Measurements from ENCODE around the gene PDHB.

DNA sequence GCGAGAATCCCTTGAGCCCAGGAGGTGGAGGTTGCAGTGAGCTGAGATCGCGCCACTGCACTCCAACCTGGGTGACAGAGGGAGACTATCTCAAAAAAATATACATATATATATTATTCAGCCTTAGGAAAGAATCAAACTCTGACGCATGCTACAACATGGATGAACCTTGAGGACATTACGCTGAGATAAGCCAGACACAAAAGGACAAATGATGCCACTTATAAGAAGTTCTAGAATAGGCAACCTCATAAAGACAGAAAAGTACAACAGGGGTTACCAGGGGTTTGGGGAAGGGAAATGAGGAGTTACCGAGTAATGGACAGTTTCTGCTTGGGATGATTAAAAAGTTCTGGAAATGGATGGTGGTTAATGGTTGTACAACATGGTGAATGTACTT lies 727 bp downstream of the PDHB start:
- TF ChIP-seq CTCF (IDR thresholded peaks at IDR 0.05) (no peak), POLR2A (IDR thresholded peaks at IDR 0.05) (no peak)
